Gastroesophageal sphincter (tissue), 3 donors: ENCODE measurements around the gene LDB2.

Experiments used
- CTCF ChIP-seq, 4 experiments: fragments of 200-600 bp in 2 of 4; fragments of 450-650 bp in 2 of 4; sonication (generic) in 1 of 4; IDR thresholded peaks; one replicate each; pipeline ENCODE4 v1.5.1; 2017 to 2019; ENCODE audit warnings: antibody characterized with exemption in 4 of 4, mild to moderate bottlenecking in 2 of 4, moderate library complexity in 2 of 4
- EP300 ChIP-seq: sonication (generic); formaldehyde crosslinking; IDR thresholded peaks from one replicate; pipeline ENCODE4 v1.6.1; 2017; ENCODE audit warnings: antibody characterized with exemption, mild to moderate bottlenecking
- POLR2A ChIP-seq, 2 donors: fragments of 450-650 bp; IDR thresholded peaks; one replicate each; pipeline ENCODE4 v1.6.1; 2017; ENCODE audit warnings: antibody characterized with exemption in 2 of 2, mild to moderate bottlenecking in 2 of 2, moderate library complexity in 1 of 2

DNA sequence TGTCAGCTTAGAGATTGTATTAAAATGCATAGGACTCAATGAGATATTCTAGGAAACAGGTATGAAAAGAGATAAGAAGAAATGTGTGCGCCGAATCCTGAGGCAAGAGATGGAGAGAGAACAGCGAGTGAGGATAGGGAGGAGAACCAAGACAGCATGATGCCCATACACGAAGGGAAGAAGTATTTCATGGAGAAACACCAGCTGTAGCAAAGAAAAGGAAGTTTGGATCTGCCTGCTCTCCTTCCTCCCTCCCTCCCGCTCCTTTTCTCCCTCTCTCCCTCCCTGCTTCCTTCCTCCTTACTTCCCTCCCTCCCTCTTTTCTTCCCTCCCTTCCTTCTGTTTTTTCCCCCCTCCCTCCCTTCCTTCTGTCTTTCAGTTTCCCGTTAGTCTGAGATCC, 353.6 kb downstream of the LDB2 start:
- TF ChIP-seq CTCF (IDR thresholded peaks at IDR 0.05) (no peak), POLR2A (IDR thresholded peaks at IDR 0.05) (no peak), EP300 (no peak)
